Measurements from ENCODE around the gene POTEJ.
A peak's percentile ranks its signal among the peaks of the same experiment; 100 is the strongest.
"Not testable (repeated sequence)": the region's sequence is repeated elsewhere in the genome, so short reads cannot be mapped to it uniquely, and the experiment has no call there.

POTEJ gene

GRCh38 chr2:130598463-130598862 lies 12.8 kb upstream of the POTEJ start:
- not testable (repeated sequence) for H3K4me3 ChIP-seq (replicated peaks; ENCODE audit: low read depth, low read length); DNase-seq (ENCODE audit: extremely low read depth, low read depth)

GRCh38 chr2:130599393-130599792 lies 11.8 kb upstream of the POTEJ start, which contains the start of gene CFC1:
TSS of gene CFC1 (minus strand) at chr2:130599575. CDS start at chr2:130599287, 288 bp downstream.
- DNase-seq (ENCODE audit: extremely low read depth, low read depth); H3K4me3 ChIP-seq (replicated peaks; ENCODE audit: low read depth, low read length): not testable (repeated sequence)

DNA sequence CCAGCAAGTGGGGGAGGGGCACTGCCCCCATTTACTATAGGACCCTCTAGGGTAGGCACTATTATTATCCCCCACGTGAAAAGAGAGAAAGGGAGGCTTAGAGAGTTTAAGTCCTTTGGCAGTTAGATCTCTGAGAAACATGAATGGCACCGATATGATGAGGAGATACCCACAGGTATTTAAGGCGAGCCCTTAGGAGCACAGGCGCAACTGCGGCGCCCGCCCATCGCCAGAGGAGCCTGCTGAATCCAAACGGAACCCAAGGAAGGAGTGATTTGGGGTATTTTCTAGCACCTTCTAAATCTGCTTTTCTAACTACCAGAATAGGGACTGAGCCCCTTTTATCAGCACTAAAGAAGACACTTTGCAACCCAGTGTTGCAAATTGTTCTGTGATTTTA lies 11.3 kb upstream of the POTEJ start:
- DNase-seq (ENCODE audit: extremely low read depth, low read depth); H3K4me3 ChIP-seq (replicated peaks; ENCODE audit: low read depth, low read length): not testable (repeated sequence)

DNA sequence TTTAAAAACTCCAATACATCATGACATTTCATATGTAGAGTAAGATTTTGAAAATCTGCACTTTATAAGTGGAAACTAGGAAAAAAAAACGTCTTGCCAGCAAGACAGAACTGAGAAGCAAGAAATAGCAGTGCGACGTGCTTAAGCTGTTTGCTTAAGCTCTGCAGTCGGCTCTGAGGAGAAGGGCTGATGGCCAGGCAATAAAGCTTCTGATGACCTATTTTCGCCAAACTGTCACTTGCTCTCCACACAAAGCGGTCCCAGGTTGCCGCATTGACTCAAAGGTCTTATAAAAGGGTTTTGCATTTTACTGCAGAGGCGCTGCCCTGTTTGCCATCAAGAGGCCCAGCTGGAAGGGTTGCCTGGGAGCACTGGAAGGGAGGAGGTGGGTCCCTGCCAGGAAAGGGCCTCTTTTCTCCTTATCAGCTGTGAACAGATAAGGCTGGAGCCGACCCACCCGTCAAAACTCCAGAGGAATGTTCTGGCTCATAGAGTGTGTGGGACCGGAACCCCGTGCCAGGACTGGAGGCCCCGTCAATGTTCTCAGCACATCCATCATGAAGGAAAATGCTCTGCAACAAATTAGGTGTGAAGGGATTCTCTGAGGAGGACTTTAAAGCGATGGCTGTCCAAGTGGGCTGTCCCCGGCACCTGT lies 9.5 kb upstream of the POTEJ start:
- DNase-seq (ENCODE audit: extremely low read depth, low read depth); H3K4me3 ChIP-seq (replicated peaks; ENCODE audit: low read depth, low read length): not testable (repeated sequence)

- not testable (repeated sequence) for DNase-seq (ENCODE audit: extremely low read depth, low read depth); H3K4me3 ChIP-seq (replicated peaks; ENCODE audit: low read depth, low read length)
These were observed 2.8 kb upstream of the POTEJ start for GRCh38 chr2:130608276-130609001.

DNA sequence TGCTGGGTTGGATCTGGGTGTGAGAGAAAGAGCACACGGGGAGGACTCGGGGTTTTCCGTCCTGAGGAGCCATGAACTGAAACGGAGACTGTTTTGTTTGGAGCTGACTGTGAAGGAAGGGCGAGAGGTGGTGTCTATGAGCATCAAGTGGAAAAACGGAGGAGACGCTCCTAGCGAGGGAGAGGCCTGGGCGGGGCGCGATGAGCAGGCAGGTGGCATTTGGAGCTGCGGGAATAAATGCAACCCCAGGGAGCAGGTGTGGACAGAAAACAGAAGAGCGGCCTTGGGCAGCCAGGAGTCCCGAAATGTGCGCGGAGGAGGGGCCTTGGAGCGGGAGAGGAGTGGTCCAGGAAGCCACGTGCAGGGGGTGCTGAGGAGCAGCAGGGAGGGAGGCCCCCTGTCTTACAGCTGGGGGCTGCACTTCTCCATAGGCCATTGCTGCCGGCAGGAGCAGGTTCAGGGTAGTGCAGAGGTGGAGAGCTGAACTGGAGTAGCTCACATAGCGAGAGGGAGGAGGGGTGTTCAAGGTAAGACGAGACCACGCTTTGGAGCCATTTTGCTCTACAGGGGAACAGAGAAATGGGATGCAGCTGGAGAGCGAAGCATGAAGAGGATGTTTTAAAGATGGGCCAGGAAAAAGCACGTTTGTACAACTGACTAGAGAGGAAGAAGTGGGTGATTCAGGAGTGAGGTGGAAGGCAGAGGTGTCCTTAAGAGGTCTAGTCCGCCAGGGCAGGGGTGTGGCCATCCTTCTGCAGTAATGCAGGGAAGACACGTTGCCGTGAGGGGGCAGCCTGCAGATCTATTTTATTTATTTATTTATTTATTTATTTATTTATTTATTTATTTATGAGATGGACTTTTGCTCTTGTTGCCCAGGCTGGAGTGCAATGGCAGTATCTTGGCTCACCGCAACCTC lies 2.0 kb upstream of the POTEJ start:
- not testable (repeated sequence) for DNase-seq (ENCODE audit: extremely low read depth, low read depth)

GRCh38 chr2:130610486-130610885 lies 754 bp upstream of the POTEJ start:
- H3K4me3 ChIP-seq (replicated peaks; ENCODE audit: low read depth, low read length) = not testable (repeated sequence)

More for the DNA sequence above, 2.0 kb upstream of the POTEJ start:
- not testable (repeated sequence) for H3K4me3 ChIP-seq (replicated peaks; ENCODE audit: low read depth, low read length)

GRCh38 chr2:130628784-130629475 lies 17.7 kb downstream of the POTEJ start:
- H3K4me3 ChIP-seq (replicated peaks; ENCODE audit: low read depth, low read length); DNase-seq (ENCODE audit: extremely low read depth, low read depth): not testable (repeated sequence)

More at GRCh38 chr2:130610486-130610885, 754 bp upstream of the POTEJ start:
- DNase-seq (ENCODE audit: extremely low read depth, low read depth) = not testable (repeated sequence)

DNA sequence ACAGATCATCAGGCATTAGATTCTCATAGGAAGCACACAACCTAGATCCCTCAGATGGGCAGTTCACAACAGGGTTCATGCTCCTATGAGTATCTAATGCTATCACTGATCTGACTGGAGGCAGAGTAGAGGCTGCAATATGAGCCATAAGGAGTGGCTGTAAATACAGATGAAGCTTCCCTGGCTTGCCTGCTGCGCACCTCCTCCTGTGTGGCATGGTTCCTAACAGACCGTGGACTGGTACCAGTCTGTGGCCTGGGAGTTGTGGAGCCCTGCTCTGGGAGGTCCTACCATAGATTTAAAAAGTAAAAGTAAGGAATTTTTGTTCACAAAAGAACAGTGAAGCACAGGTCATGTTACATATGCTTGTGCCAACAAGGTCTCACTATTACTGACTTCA lies 27.7 kb downstream of the POTEJ start:
- not testable (repeated sequence) for DNase-seq (ENCODE audit: extremely low read depth, low read depth); H3K4me3 ChIP-seq (replicated peaks; ENCODE audit: low read depth, low read length)

- H3K4me3 ChIP-seq (replicated peaks; ENCODE audit: low read depth, low read length); DNase-seq (ENCODE audit: extremely low read depth, low read depth): not testable (repeated sequence)
These were observed 30.4 kb downstream of the POTEJ start for GRCh38 chr2:130641688-130642087.

DNA sequence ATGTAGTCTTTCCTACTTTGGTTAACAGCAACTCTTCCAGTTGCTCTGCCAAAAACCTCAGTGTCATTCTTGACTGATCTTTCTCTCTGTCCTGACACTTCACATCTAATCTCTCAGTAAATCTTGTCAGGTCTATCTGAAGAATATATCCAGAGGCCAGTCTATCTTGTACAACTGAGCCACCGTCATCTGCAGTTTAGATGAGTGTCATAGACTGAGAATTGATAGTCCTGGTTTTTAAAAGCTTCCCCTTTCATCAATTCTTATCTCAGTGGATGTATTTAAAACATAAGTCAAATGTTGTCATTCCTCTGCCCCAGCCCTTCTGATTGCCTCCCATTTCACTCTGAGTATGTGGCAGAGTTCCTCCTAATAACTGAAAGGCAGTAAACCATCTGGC lies 38.0 kb downstream of the POTEJ start:
- not testable (repeated sequence) for DNase-seq (ENCODE audit: extremely low read depth, low read depth); H3K4me3 ChIP-seq (replicated peaks; ENCODE audit: low read depth, low read length)

DNA sequence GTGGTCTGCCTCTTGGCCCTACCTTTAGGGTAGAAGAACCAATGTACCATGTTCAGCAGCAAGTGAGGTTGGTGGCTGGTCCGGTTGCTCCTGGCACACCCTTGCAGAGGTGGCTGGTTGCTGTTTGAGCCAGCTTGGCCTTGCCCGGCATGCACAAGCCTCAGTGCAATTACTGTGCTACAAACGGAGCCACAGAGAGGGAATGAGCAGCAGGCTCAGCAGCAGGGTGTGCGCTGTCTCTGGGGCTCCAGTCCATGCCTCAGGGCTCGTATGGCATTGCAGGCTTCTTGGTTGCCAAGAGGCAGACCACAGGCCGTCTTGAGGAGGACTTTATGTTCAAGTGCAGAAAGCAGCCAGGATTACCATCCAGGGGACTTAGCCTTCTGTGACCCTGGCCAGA lies 53.3 kb downstream of the POTEJ start:
- not testable (repeated sequence) for H3K4me3 ChIP-seq (replicated peaks; ENCODE audit: low read depth, low read length); DNase-seq (ENCODE audit: extremely low read depth, low read depth)

DNA sequence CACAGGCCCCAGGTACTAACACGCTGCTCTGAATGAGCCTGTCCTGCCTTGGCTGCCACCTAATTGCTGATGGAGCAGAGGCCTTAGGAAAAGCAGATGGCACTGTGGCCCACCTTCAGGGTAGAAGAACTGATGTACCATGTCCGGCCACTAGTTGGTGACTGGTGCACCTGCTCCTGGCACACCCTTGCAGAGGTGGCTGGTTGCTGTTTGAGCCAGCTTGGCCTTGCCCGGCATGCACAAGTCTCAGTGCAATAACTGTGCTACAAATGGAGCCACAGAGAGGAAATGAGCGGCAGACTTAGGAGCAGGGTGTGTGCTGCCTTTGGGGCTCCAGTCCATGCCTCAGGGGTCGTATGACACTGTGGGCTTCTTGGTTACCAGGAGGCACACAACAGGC lies 54.4 kb downstream of the POTEJ start:
- not testable (repeated sequence) for H3K4me3 ChIP-seq (replicated peaks; ENCODE audit: low read depth, low read length); DNase-seq (ENCODE audit: extremely low read depth, low read depth)

DNA sequence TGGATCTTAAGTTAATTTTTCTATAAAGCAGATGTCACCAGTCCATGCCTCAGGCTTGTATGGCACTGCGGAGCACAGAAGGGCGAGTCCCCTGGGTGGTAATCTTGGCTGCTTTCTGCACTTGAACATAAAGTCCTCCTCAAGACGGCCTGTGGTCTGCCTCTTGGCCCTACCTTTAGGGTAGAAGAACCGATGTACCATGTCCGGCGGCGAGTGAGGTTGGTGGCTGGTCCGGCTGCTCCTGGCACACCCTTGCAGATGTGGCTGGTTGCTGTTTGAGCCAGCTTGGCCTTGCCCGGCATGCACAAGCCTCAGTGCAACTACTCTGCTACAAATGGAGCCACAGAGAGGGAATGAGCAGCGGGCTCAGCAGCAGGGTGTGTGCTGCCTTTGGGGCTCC lies 56.3 kb downstream of the POTEJ start:
- H3K4me3 ChIP-seq (replicated peaks; ENCODE audit: low read depth, low read length); DNase-seq (ENCODE audit: extremely low read depth, low read depth): not testable (repeated sequence)

DNA sequence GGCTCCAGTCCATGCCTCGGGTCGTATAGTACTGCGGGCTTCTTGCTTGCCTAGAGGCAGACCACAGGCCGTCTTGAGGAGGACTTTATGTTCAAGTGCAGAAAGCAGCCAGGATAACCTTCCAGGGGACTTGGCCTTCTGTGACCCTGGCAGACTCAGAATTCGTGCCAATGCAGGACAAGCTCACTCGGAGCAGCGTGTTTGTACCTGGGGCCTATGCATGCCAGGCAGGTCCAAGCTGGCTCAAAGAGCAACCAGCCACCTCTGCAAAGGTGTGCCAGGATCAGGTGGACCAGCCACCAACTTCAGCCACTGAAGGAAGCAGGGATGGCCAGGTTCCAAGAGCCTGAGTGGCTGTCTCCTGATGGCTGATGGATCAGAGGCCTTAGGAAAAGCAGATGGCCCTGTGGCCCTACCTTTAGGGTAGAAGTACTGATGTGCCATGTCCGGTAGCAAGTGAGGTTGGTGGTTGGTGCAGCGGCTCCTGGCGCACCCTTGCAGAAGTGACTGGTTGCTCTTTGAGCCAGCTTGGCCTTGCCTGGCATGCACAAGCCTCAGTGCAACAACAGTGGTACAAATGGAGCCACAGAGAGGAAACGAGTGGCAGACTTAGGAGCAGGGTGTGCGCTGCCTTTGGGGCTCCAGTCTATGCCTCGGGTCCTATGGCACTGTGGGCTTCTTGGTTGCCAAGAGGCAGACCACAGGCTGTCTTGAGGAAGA lies 58.9 kb downstream of the POTEJ start:
- DNase-seq (ENCODE audit: extremely low read depth, low read depth); H3K4me3 ChIP-seq (replicated peaks; ENCODE audit: low read depth, low read length): not testable (repeated sequence)

GRCh38 chr2:130692041-130692770 lies 81.0 kb downstream of the POTEJ start:
- DNase-seq (ENCODE audit: extremely low read depth, low read depth); H3K4me3 ChIP-seq (replicated peaks; ENCODE audit: low read depth, low read length): not testable (repeated sequence)

DNA sequence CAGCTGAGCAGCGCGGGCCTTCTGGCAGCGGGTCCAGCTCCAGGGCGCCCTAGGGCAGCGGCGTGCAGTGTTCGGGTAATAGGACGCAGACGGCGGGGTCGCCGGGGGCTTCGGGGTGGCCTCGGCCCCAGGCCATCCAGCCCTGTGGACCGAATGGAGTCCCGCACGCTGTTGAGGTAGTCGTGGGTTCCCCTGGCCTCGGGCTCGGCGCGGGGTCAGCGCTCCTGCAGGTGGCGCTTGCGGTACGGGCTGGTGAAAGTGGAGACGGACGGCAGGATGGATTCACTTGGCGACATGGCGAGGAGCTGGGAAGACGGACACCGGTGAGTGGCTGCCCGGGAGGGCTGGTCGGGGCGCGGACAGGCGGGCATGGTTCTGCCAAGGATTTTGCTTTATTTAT lies 82.2 kb downstream of the POTEJ start:
- not testable (repeated sequence) for H3K4me3 ChIP-seq (replicated peaks; ENCODE audit: low read depth, low read length)
- peak; percentile 1 for DNase-seq (ENCODE audit: extremely low read depth, low read depth)

Data from HFF-Myc (cell line).